Mammary epithelial cell (primary cell): Measurements from ENCODE around the gene DTWD2.

Experiments
- EZH2 ChIP-seq: IDR thresholded peaks from 2 replicates; pipeline ENCODE4 v1.6.1; 2012; ENCODE audit warnings: low read length, inconsistent platforms, borderline replicate concordance
- TF ChIP-seq, protein P1 (sequence below), 2 donors: IDR thresholded peaks in 1 of 2; conservative IDR thresholded peaks in 1 of 2; 2 replicates each; pipeline ENCODE4 v1.5.1; 2011 to 2012; ENCODE audit warnings: inconsistent platforms in 2 of 2, low read length in 2 of 2, mild to moderate bottlenecking in 2 of 2, control low read depth in 1 of 2, low read depth in 1 of 2; ENCODE audit not compliant: insufficient read depth in 1 of 2; ENCODE audit errors: extremely low read depth in 1 of 2

DNA sequence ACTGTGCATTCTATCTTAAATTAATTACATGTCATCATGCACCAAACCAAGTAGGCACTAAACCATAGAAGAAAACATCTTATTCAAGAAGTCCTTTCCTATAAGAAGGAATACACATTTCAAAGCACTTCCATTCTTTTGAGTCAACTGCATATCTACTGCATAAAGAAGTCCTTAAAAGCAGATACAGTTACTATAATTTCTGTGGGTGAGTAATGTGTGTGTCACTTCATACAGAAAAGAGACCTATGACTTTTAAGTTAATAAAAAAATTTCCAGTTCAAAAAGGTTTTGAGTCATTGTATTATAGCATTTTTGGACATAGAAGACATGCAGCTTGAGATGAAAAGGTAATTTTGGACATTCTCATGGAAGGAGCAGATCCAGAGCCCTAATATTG lies 125.0 kb downstream of the DTWD2 start:
- TF ChIP-seq, protein P1, sequence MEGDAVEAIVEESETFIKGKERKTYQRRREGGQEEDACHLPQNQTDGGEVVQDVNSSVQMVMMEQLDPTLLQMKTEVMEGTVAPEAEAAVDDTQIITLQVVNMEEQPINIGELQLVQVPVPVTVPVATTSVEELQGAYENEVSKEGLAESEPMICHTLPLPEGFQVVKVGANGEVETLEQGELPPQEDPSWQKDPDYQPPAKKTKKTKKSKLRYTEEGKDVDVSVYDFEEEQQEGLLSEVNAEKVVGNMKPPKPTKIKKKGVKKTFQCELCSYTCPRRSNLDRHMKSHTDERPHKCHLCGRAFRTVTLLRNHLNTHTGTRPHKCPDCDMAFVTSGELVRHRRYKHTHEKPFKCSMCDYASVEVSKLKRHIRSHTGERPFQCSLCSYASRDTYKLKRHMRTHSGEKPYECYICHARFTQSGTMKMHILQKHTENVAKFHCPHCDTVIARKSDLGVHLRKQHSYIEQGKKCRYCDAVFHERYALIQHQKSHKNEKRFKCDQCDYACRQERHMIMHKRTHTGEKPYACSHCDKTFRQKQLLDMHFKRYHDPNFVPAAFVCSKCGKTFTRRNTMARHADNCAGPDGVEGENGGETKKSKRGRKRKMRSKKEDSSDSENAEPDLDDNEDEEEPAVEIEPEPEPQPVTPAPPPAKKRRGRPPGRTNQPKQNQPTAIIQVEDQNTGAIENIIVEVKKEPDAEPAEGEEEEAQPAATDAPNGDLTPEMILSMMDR (conservative IDR thresholded peaks at IDR 0.05 in 1 of 2, IDR thresholded peaks at IDR 0.05 in 1 of 2; ENCODE audit: extremely low read depth in 1 of 2, insufficient read depth in 1 of 2, low read depth in 1 of 2, low read length in 2 of 2): no peak
- no peak for TF ChIP-seq EZH2
